GM12801 (cell line): ENCODE data around the gene ITPK1.

Source experiments
- TF ChIP-seq, protein P1 (sequence below): IDR thresholded peaks from one replicate; pipeline ENCODE4 v1.5.1; 2011; ENCODE audit warnings: control low read depth; ENCODE audit not compliant: insufficient read length; ENCODE audit errors: extremely low read depth

Gene ITPK1

DNA sequence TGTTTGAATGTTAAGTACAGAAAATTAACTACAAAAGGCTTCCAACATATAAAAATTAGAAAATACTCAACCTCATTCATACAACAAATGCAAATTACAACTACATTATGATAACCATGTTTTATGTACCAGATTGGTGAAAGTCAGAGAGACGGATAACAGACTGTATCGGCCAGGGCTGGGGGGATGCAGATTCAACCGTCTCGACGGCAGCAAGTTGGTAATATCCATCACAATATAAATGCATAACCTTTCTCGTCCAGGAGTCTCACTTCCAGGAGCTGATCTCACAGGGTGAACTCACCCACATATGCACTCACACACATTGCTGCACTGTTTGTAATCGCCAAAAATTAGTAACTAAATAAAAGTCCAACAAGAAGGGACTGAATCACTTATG lies 89.4 kb downstream of the ITPK1 start:
- TF ChIP-seq, protein P1, sequence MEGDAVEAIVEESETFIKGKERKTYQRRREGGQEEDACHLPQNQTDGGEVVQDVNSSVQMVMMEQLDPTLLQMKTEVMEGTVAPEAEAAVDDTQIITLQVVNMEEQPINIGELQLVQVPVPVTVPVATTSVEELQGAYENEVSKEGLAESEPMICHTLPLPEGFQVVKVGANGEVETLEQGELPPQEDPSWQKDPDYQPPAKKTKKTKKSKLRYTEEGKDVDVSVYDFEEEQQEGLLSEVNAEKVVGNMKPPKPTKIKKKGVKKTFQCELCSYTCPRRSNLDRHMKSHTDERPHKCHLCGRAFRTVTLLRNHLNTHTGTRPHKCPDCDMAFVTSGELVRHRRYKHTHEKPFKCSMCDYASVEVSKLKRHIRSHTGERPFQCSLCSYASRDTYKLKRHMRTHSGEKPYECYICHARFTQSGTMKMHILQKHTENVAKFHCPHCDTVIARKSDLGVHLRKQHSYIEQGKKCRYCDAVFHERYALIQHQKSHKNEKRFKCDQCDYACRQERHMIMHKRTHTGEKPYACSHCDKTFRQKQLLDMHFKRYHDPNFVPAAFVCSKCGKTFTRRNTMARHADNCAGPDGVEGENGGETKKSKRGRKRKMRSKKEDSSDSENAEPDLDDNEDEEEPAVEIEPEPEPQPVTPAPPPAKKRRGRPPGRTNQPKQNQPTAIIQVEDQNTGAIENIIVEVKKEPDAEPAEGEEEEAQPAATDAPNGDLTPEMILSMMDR = no peak

DNA sequence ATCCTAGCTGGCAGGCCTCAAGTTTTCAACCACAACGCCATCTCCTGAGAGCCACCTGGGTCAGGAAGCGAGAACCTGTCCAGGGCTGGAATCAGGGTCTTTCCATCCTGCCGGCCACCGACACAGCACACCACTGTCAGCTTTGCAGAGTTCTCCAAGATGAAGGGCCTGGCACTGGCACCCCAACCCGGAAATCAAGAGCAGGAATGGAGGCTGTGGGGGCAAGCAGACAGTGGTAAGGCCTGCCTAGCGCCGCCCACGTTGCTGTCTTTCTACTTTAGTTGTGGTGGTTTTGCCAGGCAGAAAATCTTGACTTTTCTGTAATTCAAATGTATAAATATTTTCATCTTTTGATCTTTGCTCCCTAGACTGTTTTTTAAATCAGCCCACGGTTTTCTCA lies 90.7 kb downstream of the ITPK1 start:
- TF ChIP-seq, protein P1 = no peak

DNA sequence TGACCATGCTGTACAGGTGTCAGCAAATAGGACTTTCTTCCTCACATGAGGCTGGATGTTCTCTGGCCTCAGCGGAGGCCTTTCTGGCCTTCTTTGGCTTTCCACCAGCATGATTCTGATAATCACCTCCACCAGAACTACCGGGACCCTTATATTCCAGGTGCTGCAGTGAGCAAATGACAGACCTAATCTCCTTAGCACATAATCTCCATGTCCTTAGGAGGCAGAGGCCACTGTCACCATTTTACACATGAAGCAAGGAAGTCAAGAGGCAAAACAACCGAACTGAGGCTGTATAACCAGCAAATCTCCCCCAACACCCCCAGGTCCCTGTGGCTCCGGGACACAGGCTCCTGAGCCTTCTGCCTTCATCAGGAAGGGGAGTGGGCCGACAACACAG lies 91.2 kb downstream of the ITPK1 start:
- TF ChIP-seq, protein P1 = no peak

DNA sequence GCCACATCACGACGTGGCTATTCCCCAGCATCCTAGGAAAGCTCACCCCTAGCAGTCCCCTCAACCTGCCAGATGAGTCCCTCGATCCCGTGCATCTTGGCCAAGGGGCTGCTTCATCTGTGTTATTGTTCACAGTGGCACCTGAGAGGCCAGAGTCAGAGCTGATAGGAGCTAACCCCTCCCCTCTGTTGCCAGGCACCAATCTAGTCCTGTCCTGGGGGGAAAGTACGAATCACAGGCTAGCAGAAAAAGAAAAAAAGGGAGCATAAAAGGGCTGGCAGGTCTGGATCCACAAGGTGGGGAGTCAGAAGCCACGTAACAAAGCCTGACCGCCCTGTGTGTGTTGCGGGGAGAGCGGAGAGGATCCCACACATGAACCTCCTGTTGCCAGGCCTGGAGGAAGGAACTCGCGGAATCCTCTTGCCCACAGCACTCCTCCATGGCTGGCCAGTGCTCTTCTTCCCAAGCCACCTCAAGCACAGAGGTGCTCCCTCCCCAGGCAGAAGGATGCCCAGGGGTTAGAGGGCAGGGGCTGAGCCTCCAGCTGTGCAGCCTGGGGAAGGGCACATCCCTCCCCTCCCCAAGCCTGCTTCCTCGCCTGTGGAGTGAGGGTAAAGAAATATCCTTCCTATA lies 91.8 kb downstream of the ITPK1 start:
- TF ChIP-seq, protein P1 = no peak

DNA sequence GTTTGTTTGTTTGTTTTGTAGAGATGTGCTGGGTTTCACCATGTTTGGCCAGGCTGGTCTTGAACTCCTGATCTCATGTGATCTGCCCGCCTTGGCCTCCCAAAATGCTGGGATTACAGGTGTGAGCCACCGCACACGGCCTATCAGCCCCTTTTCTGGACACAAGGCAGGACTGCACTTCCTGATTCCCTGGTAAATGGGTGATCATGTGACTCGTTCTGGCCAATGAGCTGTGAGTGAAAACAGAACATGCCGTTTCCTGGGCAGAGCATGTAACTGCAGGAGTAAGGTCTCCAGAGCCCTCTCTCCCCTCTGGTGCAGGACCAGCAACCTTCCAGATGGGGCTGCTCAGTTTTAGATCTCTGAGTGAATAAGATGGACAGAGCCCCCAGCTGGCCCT lies 92.7 kb downstream of the ITPK1 start:
- TF ChIP-seq, protein P1 = no peak

DNA sequence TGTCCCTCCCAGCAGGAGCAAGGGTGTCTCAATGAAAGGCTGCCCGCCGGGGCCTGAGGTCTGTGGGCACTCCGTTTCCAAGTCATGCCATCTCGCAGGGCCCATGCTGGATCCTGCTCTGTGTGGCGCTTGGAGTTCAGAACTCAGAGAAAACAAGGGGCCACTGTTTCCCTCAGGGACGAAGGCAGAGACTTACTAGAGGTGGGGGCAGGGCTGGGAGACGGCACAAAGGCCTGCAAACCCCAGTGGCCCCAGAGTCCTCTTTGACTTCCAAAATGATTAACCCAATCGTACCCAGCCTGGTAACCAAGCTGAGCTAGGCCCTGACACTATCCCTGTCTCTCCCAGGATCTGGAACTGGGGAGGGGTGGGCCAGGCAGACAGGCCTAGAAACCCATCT lies 95.8 kb downstream of the ITPK1 start:
- TF ChIP-seq, protein P1 = no peak

DNA sequence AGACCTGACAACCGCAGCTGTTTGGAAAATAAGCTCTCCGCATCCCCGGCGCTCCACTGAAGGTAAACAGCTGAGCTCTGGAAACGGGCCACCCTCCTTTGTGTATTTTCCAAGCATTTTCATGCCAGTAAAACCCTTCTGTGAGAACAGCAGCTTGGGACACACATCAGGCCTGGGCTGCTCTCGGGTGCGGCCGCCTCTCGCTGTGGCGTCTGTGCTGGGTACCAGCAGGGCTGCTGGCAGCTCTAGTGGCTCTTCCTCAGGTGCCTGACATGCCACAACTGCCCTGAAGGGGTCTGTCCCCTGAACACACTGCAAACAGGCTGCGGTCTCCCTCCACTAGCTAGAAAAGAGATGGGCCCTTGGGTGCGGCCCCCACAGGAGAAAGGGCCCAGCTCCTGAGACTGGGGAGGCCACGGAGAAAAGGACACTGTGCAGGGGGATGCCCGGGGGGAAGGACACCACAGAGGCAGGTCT lies 96.3 kb downstream of the ITPK1 start:
- TF ChIP-seq, protein P1 = no peak
